ENCODE measurements around the gene CD48. TPM values are rescaled to one million over a fixed set of nuclear protein-coding genes. Genes with fewer than 3 reads are reported as not detected.

CD48 gene
- total and polyA plus RNA-seq, 2 donors (not counting 1 experiment from before 2014, with no cell fraction given) = 252 to 428 TPM

DNA sequence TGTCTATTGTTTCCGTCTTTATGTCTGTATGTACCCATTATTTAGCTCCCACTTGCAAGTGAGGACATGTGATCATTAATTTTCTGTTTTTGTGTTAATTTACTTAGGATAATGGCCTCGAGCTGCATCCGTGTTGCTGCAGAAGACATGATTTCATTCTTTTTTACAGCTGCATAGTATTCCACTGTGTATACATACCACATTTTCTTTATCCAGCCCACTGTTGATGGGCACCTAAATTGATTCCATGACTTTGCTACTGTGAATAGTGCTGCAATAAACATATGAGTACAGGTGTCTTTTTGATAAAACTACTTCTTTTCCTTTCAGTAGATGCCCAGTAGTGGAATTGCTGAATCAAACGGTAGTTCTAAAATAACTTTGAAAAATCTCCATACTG, 52.1 kb downstream of the CD48 start:
- H3K9me3 ChIP-seq (ENCODE audit: control extremely low read depth in 1 of 3, control insufficient read depth in 2 of 3, insufficient read depth in 1 of 3, low read length in 2 of 3) = peaks cover 0 to 2% (median 0%) of the 10 kb centered on the region in 3 donors
- no peak for ATAC-seq (ENCODE audit: low read depth)
- no peaks in the 10 kb centered on the region for H4K20me1 ChIP-seq (ENCODE audit: control insufficient read depth, insufficient read depth, low read length, poor library complexity, severe bottlenecking)
- ChIA-PET POLR2A (interaction anchor here (0.6 to 1.0 kb wide), 2 partner anchors 8 to 12 kb away, joined by 3 read pairs; no protein-coding TSS in a partner anchor), CTCF (no interaction called here)
- H3K4me1 Mint-ChIP-seq = peaks cover 69% of the 10 kb centered on the region
- TF ChIP-seq, protein P1, sequence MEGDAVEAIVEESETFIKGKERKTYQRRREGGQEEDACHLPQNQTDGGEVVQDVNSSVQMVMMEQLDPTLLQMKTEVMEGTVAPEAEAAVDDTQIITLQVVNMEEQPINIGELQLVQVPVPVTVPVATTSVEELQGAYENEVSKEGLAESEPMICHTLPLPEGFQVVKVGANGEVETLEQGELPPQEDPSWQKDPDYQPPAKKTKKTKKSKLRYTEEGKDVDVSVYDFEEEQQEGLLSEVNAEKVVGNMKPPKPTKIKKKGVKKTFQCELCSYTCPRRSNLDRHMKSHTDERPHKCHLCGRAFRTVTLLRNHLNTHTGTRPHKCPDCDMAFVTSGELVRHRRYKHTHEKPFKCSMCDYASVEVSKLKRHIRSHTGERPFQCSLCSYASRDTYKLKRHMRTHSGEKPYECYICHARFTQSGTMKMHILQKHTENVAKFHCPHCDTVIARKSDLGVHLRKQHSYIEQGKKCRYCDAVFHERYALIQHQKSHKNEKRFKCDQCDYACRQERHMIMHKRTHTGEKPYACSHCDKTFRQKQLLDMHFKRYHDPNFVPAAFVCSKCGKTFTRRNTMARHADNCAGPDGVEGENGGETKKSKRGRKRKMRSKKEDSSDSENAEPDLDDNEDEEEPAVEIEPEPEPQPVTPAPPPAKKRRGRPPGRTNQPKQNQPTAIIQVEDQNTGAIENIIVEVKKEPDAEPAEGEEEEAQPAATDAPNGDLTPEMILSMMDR (IDR thresholded peaks at IDR 0.05) = no peak
- no peak for TF ChIP-seq EZH2 (IDR thresholded peaks at IDR 0.05; ENCODE audit: borderline replicate concordance, insufficient read depth, low read depth, low read length, poor library complexity, severe bottlenecking)
- H3K27me3 ChIP-seq (replicated peaks in 1 of 4; ENCODE audit: control extremely low read depth in 1 of 4, control insufficient read depth in 3 of 4, insufficient read depth in 4 of 4, low read length in 3 of 4) = no peaks in the 10 kb centered on the region
- no peak overlapping the region for H3K4me3 Mint-ChIP-seq
- H3K36me3 ChIP-seq (replicated peaks in 1 of 2; ENCODE audit: control extremely low read depth in 1 of 2, control insufficient read depth in 1 of 2, extremely low read depth in 1 of 2, insufficient read depth in 2 of 2, low read length in 1 of 2) = no peaks in the 10 kb centered on the region
- no peak overlapping the region for H3K4me3 ChIP-seq (ENCODE audit: control extremely low read depth in 1 of 5, extremely low read depth in 1 of 5, insufficient read depth in 1 of 5, low read depth in 2 of 5, low read length in 4 of 5)
- H3K9ac ChIP-seq (ENCODE audit: low read length) = no peak overlapping the region
- peaks cover 86% of the 10 kb centered on the region for H3K79me2 ChIP-seq (ENCODE audit: control insufficient read depth, insufficient read depth, low read length)
- no peak for DNase-seq
- no CpG with 5 or more reads among the region's 4 CpGs for WGBS (ENCODE audit: insufficient coverage)
- no peak overlapping the region for H3K27ac ChIP-seq (ENCODE audit: low read length in 2 of 2)
- H3K4me2 ChIP-seq (replicated peaks; ENCODE audit: low read depth, low read length, poor library complexity, severe bottlenecking) = no peak overlapping the region
- H3K27me3 Mint-ChIP-seq = no peaks in the 10 kb centered on the region
- peaks cover 33 to 48% of the 10 kb centered on the region in 2 donors for H3K4me1 ChIP-seq (ENCODE audit: control insufficient read depth in 2 of 2, insufficient read depth in 2 of 2, low read length in 2 of 2)
- H3K27ac Mint-ChIP-seq = no peak overlapping the region
- intact Hi-C loops (cut with micrococcal nuclease) = no loop called here
- H3K9me3 Mint-ChIP-seq (ENCODE audit: insufficient read depth) = peaks cover 3% of the 10 kb centered on the region
- H2AFZ ChIP-seq (ENCODE audit: insufficient read depth, low read depth, low read length, poor library complexity, severe bottlenecking) = no peak overlapping the region

GRCh38 chr1:160658814-160659193, 52.8 kb downstream of the CD48 start:
- Histone ChIP-seq H3K27ac (ENCODE audit: low read length in 2 of 2) (no peak overlapping the region), H3K36me3 (replicated peaks in 1 of 2; ENCODE audit: control extremely low read depth in 1 of 2, control insufficient read depth in 1 of 2, extremely low read depth in 1 of 2, insufficient read depth in 2 of 2, low read length in 1 of 2) (no peaks in the 10 kb centered on the region), H3K4me1 (ENCODE audit: control insufficient read depth in 2 of 2, insufficient read depth in 2 of 2, low read length in 2 of 2) (peaks cover 33 to 48% of the 10 kb centered on the region in 2 donors), H3K9ac (ENCODE audit: low read length) (no peak overlapping the region), H3K4me3 (ENCODE audit: control extremely low read depth in 1 of 5, extremely low read depth in 1 of 5, insufficient read depth in 1 of 5, low read depth in 2 of 5, low read length in 4 of 5) (no peak overlapping the region), H3K27me3 (replicated peaks in 1 of 4; ENCODE audit: control extremely low read depth in 1 of 4, control insufficient read depth in 3 of 4, insufficient read depth in 4 of 4, low read length in 3 of 4) (no peaks in the 10 kb centered on the region), H3K79me2 (ENCODE audit: control insufficient read depth, insufficient read depth, low read length) (peaks cover 94% of the 10 kb centered on the region), H3K9me3 (ENCODE audit: control extremely low read depth in 1 of 3, control insufficient read depth in 2 of 3, insufficient read depth in 1 of 3, low read length in 2 of 3) (peaks cover 0 to 2% (median 0%) of the 10 kb centered on the region in 3 donors), H4K20me1 (ENCODE audit: control insufficient read depth, insufficient read depth, low read length, poor library complexity, severe bottlenecking) (no peaks in the 10 kb centered on the region), H2AFZ (ENCODE audit: insufficient read depth, low read depth, low read length, poor library complexity, severe bottlenecking) (no peak overlapping the region), H3K4me2 (replicated peaks; ENCODE audit: low read depth, low read length, poor library complexity, severe bottlenecking) (no peak overlapping the region)
- intact Hi-C loops (cut with micrococcal nuclease) = no loop called here
- Mint-ChIP-seq H3K9me3 (ENCODE audit: insufficient read depth) (peaks cover 3% of the 10 kb centered on the region), H3K27me3 (no peaks in the 10 kb centered on the region), H3K27ac (peak overlapping the region; percentile 32), H3K4me1 (peaks cover 70% of the 10 kb centered on the region), H3K4me3 (no peak overlapping the region)
- DNase-seq (no peak), ATAC-seq (ENCODE audit: low read depth) (no peak)
- ChIA-PET POLR2A (no interaction called here), CTCF (no interaction called here)
- 90% methylated on average over 2 of the region's 2 CpGs for WGBS (ENCODE audit: insufficient coverage)
- TF ChIP-seq, protein P1 (IDR thresholded peaks at IDR 0.05) = no peak
- no peak for TF ChIP-seq EZH2 (IDR thresholded peaks at IDR 0.05; ENCODE audit: borderline replicate concordance, insufficient read depth, low read depth, low read length, poor library complexity, severe bottlenecking)
